Spleen (tissue), 11 donors: ENCODE data around the gene OR1L6. TPM values are rescaled to one million over a fixed set of nuclear protein-coding genes. Genes with fewer than 3 reads are reported as not detected.

Experiments used
- DNase-seq: peaks from one replicate; pipeline ENCODE4 v3.0.0-alpha.2; 2020
- H3K27ac ChIP-seq, 8 donors: fragments of 200-600 bp; sonication (generic) in 7 of 8; 1 replicate in 4 of 8; 2 replicates in 4 of 8; pipeline versions ENCODE4 v1.5.0 to v1.8.0; 2016 to 2021; ENCODE audit warnings: inconsistent platforms in 4 of 8, mild to moderate bottlenecking in 4 of 8, moderate library complexity in 1 of 8
- H3K27me3 ChIP-seq, 7 donors: fragments of 200-600 bp; sonication (generic) in 6 of 7; replicated peaks in 1 of 7; 1 replicate in 4 of 7; 2 replicates in 3 of 7; pipeline versions ENCODE4 v1.5.0 to v1.8.0; 2016 to 2021; ENCODE audit warnings: inconsistent platforms in 3 of 7, mild to moderate bottlenecking in 1 of 7
- H3K36me3 ChIP-seq, 6 donors: fragments of 200-600 bp; sonication (generic) in 5 of 6; 1 replicate in 4 of 6; 2 replicates in 2 of 6; pipeline versions ENCODE4 v1.5.0 to v1.8.0; 2016 to 2021; ENCODE audit warnings: inconsistent platforms in 2 of 6
- H3K4me1 ChIP-seq, 6 donors: fragments of 200-600 bp; sonication (generic) in 5 of 6; 1 replicate in 3 of 6; 2 replicates in 3 of 6; pipeline versions ENCODE4 v1.5.0 to v1.8.0; 2016 to 2021; ENCODE audit warnings: inconsistent platforms in 3 of 6
- H3K4me3 ChIP-seq, 8 donors: fragments of 200-600 bp; sonication (generic) in 7 of 8; 1 replicate in 4 of 8; 2 replicates in 4 of 8; pipeline versions ENCODE4 v1.5.0 to v1.8.0; 2016 to 2021; ENCODE audit warnings: inconsistent platforms in 4 of 8, mild to moderate bottlenecking in 4 of 8, moderate library complexity in 2 of 8
- H3K9me3 ChIP-seq, 8 donors: fragments of 200-600 bp; sonication (generic) in 7 of 8; 1 replicate in 4 of 8; 2 replicates in 4 of 8; pipeline versions ENCODE4 v1.5.0 to v1.8.0; 2016 to 2021; ENCODE audit warnings: inconsistent platforms in 4 of 8
- CTCF ChIP-seq, 11 experiments: fragments of 200-600 bp in 7 of 11; fragments of 450-650 bp in 4 of 11; sonication (generic) in 4 of 11; IDR thresholded peaks in 8 of 11; conservative IDR thresholded peaks in 3 of 11; 1 replicate in 7 of 11; 2 replicates in 4 of 11; pipeline versions ENCODE4 v1.4.0 to v1.8.0; 2016 to 2021; ENCODE audit warnings: antibody characterized with exemption in 11 of 11, inconsistent platforms in 4 of 11, mild to moderate bottlenecking in 1 of 11
- POLR2A ChIP-seq, 3 donors: fragments of 450-650 bp; IDR thresholded peaks; one replicate each; pipeline ENCODE4 v1.5.1; 2017; ENCODE audit warnings: antibody characterized with exemption in 3 of 3, mild to moderate bottlenecking in 1 of 3
- POLR2AphosphoS5 ChIP-seq, 3 donors: sonication (generic); formaldehyde crosslinking; IDR thresholded peaks; one replicate each; pipeline ENCODE4 v1.5.1; 2017; ENCODE audit warnings: antibody characterized with exemption in 3 of 3
- WGBS, 5 donors: extraction: QIAGEN DNeasy Blood & Tissue Kit in 3 of 5; methylation state at CpG; one replicate each; pipeline versions ENCODE4 v1.1.5 to v1.1.7; 2013 to 2018; 5-methylcytosine and 5-hydroxymethylcytosine counted together
- intact Hi-C: fragments of 100-400 bp; cut with DNase I; formaldehyde crosslinking; loops from one replicate; pipeline ENCODE4 v1.15.0; 2023; ENCODE audit warnings: low total_unique reads
- polyA plus RNA-seq, 3 donors: library from polyadenylated mRNA; stranded (reverse); fragments of 200-250 nt; gene quantifications; one replicate each; pipeline ENCODE4 v1.2.1, GENCODE V29; 2013
- total RNA-seq, 7 donors: library from RNA; depleted of rRNA in 3 of 7; stranded (reverse); fragments of >200 nt in 3 of 7; fragmentation: NEBNext Ultra II Directional in 4 of 7; extraction: Animal tissue kit (Norgen Biotek cat#: 25700) in 4 of 7; gene quantifications; one replicate each; pipeline versions ENCODE4 v1.1.0 to v1.2.1, GENCODE V29; 2016 to 2021
- donor health status: healthy with polysubstance abuse.
- donor health status: DM: no; HTN: no; CAD: no; lungs with moderate emphysema.
- donor health status: DM: no; HTN: no; CAD: no.
- donor health status: Bipolar disorder and iron deficiency.
- donor health status: healthy.
- donor health status: DM: no; HTN: no; CAD: no.
- donor health status: DM: yes; HTN: yes; CAD: no.

The OR1L6 gene
- total and polyA plus RNA-seq, 10 donors = not detected

- H3K27ac ChIP-seq = no peak overlapping the region
- H3K4me1 ChIP-seq = no peaks in the 10 kb centered on the region
- no peak overlapping the region for H3K4me3 ChIP-seq
- TF ChIP-seq POLR2A (IDR thresholded peaks at IDR 0.05) (no peak), POLR2AphosphoS5 (IDR thresholded peaks at IDR 0.05) (no peak), CTCF (IDR thresholded peaks at IDR 0.05 in 8 of 11, conservative IDR thresholded peaks at IDR 0.05 in 3 of 11) (no peak)
- intact Hi-C loops = no loop called here
- WGBS, 5 donors = 65 to 76% (median 72%) methylated on average over 3 of the region's 3 CpGs
- DNase-seq = no peak
- no peaks in the 10 kb centered on the region for H3K36me3 ChIP-seq
- H3K9me3 ChIP-seq = peaks cover 0 to 9% (median 6%) of the 10 kb centered on the region in 8 donors
- no peaks in the 10 kb centered on the region for H3K27me3 ChIP-seq
Observed at GRCh38 chr9:122777935-122778627, 36.0 kb downstream of the OR1L6 start.

- intact Hi-C loops = no loop called here
- Histone ChIP-seq H3K27me3 (no peaks in the 10 kb centered on the region), H3K9me3 (no peaks in the 10 kb centered on the region), H3K4me3 (no peak overlapping the region), H3K4me1 (no peaks in the 10 kb centered on the region), H3K27ac (no peak overlapping the region), H3K36me3 (no peaks in the 10 kb centered on the region)
- no peak for TF ChIP-seq POLR2AphosphoS5 (IDR thresholded peaks at IDR 0.05)
- TF ChIP-seq POLR2A (IDR thresholded peaks at IDR 0.05) = no peak
- no peak for DNase-seq
- WGBS, 5 donors = 77 to 85% (median 84%) methylated on average over 3 of the region's 3 CpGs
Observed at GRCh38 chr9:122779181-122779580, 37.1 kb downstream of the OR1L6 start.

GRCh38 chr9:122780026-122780425 is 37.9 kb downstream of the OR1L6 start:
- Histone ChIP-seq H3K36me3 (no peaks in the 10 kb centered on the region), H3K27me3 (no peaks in the 10 kb centered on the region), H3K4me3 (no peak overlapping the region), H3K9me3 (no peaks in the 10 kb centered on the region), H3K27ac (no peak overlapping the region), H3K4me1 (no peaks in the 10 kb centered on the region)
- no peak for TF ChIP-seq POLR2A (IDR thresholded peaks at IDR 0.05)
- TF ChIP-seq POLR2AphosphoS5 (IDR thresholded peaks at IDR 0.05) = no peak
- no peak for TF ChIP-seq CTCF (IDR thresholded peaks at IDR 0.05 in 8 of 11, conservative IDR thresholded peaks at IDR 0.05 in 3 of 11)
- intact Hi-C loops = no loop called here
- DNase-seq = no peak
- WGBS, 5 donors = 58 to 80% (median 71%) methylated on average over 4 of the region's 4 CpGs

GRCh38 chr9:122781671-122782070 is 39.6 kb downstream of the OR1L6 start:
- Histone ChIP-seq H3K4me1 (no peaks in the 10 kb centered on the region), H3K27me3 (no peaks in the 10 kb centered on the region), H3K9me3 (no peaks in the 10 kb centered on the region), H3K27ac (no peak overlapping the region), H3K4me3 (no peak overlapping the region), H3K36me3 (no peaks in the 10 kb centered on the region)
- TF ChIP-seq POLR2A (IDR thresholded peaks at IDR 0.05) (no peak), CTCF (IDR thresholded peaks at IDR 0.05 in 8 of 11, conservative IDR thresholded peaks at IDR 0.05 in 3 of 11) (no peak), POLR2AphosphoS5 (IDR thresholded peaks at IDR 0.05) (no peak)
- intact Hi-C loops = no loop called here
- WGBS, 5 donors = 59 to 82% (median 76%) methylated on average over 3 of the region's 3 CpGs
- DNase-seq = no peak
